DOHH2 (cell line): ENCODE data around the gene RABL2B.
"Not testable (repeated sequence)": the region's sequence is repeated elsewhere in the genome, so short reads cannot be mapped to it uniquely, and the experiment has no call there.

Source experiments
- CTCF ChIP-seq: fragments of 200-600 bp; sonication (generic); IDR thresholded peaks from one replicate; pipeline ENCODE4 v1.5.1; 2014; ENCODE audit warnings: antibody characterized with exemption, mild to moderate bottlenecking, low read depth, low read length; ENCODE audit not compliant: poor library complexity, severe bottlenecking
- EZH2phosphoT487 ChIP-seq: fragments of 200-600 bp; sonication (generic); IDR thresholded peaks from 2 replicates; pipeline ENCODE4 v1.6.1; 2017; ENCODE audit warnings: borderline replicate concordance, mild to moderate bottlenecking, antibody characterized with exemption, low read length, moderate library complexity, mixed read lengths

GRCh38 chr22:50764288-50764687, 19.1 kb downstream of the RABL2B start:
- not testable (repeated sequence) for TF ChIP-seq CTCF, EZH2phosphoT487
